ENCODE measurements around the gene NTM. TPM values are rescaled to one million over a fixed set of nuclear protein-coding genes. Genes with fewer than 3 reads are reported as not detected.

Gene NTM
- total RNA-seq, 1 donor from 2014 or later, result 11.2 TPM

DNA sequence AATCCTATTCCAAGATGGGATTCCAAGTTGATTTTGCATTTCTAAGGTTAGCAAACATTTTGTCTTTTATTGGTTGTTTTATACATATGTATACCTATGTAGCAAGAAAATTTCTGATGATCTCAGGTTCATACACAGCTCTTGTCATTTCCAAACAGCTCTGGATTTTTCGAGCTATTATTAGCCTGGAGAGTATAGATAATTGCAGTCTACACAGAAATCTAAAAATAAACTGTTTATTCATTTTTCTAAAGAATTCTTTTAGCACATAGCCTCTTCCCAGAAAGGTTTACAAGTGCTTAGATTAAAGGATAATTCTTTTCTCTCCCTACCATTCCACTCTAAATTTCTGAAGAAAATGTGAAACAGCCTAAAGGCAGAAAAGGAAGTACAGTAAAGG is 705.0 kb downstream of the NTM start:
- DNase-seq (ENCODE audit: low spot score), result no peak

DNA sequence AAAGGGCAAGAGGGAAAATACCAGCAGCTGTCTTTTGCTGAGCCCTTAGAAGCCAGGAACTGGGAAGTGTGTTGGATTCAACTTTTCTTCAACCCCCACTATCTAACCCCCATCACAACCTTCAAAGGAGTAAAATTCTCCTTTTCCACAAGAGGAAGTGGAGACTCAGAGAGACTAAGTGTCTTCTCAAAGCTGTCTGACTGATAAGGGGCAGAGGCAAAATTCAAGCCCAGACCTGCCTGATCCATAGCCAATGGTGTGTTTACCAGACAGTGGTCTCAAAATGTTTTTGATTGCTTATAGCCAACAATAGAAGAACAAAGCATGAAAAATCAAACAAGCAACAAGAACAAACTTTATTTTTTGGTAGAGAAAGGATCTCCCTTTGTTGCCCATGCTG is 707.0 kb downstream of the NTM start:
- no peak for DNase-seq (ENCODE audit: low spot score)

DNA sequence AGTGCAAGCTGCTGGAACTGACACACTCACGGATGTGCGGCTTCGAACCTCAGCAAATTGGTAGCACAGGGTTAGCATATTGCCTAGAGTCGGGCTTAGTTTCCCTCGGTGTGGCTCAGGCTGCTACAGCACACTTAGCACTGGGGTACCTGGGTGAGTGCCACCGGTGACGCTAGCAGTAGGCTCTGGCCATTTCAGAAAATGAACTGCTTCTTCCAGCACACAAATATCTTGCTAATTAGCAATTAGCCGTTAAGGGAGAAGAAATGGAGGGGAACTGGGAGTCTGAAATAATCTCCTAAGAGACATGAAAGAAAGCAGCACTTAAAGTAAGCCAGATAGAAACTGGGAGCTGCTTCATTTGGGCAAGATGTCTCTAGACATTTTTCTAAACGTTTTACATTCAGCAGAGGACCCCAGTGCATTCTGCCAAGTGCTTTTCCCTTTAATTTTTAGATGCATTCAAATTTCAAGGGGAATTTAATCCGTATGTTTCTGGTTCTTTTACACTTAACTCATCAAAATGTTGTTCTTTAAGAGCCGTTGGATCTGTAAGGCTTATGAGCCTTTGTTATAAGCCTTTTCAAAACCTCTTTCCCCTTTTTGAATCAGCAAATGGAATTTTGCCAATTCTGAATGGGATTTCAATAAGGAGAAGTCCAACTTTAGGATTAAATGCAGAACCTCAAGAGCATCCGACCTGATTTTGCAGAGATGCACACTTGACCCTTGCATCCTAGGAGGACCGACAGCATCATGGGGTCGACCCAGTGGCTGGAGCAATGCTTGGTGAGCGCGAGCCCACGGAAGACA is 708.1 kb downstream of the NTM start:
- DNase-seq (ENCODE audit: low spot score), result no peak

DNA sequence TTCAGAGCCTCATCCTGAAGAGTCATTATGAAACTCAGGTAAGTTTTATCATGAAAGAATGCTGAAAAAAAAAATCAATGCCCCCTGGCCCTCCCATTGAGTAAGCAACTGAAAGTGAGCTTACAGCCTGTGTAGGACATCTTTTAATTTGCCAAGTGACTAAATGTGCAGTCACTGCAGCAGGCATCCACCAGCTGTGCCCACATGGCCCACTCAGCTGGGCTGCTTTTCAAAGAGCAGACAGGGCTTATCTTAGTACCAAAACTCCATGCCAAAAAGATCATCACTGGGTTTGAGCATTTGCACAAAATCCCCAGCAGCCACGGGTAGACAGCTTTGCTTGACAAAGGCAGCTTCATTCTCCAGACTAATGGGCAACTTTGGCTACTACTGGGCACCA is 709.7 kb downstream of the NTM start:
- DNase-seq (ENCODE audit: low spot score), result no peak

DNA sequence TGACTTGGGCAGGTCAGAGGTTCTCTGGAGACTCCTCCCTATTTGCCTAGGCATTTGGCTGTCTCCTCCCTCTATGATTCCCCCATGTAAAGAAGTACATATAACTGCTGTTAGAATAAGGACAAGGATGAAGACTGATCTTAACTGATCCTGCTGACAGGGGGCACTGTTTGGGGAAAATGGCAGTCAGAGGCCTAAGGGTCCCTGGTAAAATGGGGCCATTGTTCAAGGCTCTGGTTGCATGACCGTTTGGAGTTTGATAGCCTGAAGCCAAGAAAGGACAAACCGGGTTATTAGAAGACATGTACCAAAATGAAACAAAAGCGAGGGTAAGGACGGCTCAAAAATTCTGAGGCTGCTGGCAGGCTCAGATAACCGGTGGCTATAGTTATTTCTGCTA is 712.2 kb downstream of the NTM start:
- DNase-seq (ENCODE audit: low spot score), result no peak

DNA sequence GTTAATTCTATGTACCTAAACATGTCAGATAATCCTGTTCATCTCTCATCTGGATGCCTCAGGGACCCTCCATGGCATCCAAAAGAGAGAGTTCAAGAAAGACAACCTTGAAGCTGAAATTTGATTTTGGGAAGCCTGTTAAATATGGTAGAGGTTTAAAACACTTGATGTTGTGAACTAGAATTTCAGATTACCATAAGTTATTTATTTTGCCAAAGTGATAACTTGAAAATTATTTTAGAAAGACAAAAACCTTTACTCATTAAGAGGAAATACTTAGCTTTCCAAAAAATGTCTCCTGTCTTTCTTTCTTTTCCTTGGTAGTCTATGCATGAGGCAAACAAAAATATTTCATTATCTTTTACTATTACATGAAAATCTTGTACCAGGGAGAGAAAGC is 714.0 kb downstream of the NTM start:
- no peak for DNase-seq (ENCODE audit: low spot score)

DNA sequence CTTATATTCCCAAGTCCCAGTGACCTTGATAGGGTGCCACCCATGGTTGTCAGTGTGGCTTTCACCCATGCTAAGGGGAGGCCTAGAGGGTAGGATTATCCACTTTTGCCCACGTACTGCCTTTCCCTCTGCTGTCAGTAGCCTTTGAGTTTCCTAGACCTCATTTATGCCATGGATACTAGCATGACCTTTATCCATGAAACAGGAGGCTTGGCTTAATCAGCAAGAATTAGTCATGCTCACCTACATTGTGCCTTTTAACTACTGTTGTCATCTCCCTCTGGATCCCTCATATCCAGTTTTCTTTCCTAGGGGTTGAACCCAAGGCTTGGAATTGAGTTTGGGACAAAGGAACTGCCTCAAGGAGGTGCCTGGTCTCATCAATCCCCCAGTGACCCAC is 716.7 kb downstream of the NTM start:
- no peak for DNase-seq (ENCODE audit: low spot score)

DNA sequence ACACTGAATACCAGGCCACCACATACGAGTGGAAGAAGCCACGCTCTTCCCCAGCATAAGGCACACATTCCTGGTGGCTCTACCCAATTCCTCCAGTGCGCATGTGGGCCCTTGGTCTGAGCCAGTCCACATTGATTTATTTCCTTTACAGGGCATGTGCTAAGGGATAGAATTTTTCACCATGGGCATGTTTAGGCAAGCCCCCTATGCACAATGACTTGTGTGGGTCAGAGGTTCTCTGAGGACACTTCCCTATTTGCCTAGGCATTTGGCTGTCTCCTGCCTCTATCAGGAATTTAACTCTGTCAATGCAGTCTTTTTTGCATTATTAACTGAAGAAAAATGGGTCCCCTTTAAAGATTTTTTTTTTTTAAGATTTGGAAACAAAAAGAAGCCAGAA is 718.1 kb downstream of the NTM start:
- DNase-seq (ENCODE audit: low spot score), result no peak

DNA sequence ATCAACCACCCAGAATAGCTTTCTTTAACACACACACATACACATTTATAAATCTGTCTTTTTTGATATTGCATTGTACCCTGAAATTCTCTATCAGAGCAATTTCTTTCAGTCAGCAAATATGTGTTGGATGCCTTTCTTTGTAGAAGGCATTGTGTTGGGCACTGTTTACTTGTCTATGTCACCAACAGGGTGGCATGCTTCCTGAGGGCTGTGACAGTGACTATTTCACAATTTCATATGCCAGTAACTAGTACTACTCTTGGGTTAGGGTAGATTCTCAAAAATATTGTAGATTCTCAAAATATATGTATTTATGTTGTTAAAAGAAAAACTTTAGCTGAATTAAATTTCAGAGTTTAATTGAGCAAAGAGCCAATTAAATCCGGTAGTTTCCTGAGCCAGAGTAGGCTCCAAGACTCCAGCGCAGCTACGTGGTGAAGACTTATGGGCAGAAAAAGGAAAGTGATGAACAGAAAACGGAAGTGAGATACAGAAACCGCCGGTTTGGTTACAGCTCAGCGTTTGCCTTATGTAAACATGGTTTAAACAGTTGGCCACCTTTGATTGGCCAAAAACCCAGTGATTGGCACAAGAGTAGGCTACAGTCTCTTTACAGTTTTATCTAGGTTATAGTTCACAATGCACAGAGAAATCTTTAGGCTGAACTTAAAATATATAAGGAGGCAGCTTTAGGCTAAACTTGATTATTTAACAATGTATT is 723.3 kb downstream of the NTM start:
- no peak for DNase-seq (ENCODE audit: low spot score)

DNA sequence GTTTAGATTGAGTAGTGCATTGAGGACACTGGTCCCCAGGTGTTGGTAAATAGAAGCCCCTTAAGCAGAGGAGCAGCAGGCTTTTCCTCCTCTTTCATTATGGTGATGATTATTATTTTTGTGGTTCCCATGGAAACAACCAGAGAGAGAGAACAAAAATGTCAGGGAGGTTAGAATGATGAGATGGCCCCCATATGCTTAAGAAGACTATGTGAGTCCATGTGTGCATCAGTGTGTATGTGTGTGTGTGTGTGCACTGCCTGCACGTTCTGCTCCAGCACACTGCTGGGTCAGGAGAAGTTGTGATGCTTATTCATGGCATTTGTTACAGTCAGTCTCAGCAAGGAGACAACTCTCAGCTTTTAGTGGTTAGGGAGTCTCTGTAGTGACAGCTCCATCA is 724.2 kb downstream of the NTM start:
- no peak for DNase-seq (ENCODE audit: low spot score)

DNA sequence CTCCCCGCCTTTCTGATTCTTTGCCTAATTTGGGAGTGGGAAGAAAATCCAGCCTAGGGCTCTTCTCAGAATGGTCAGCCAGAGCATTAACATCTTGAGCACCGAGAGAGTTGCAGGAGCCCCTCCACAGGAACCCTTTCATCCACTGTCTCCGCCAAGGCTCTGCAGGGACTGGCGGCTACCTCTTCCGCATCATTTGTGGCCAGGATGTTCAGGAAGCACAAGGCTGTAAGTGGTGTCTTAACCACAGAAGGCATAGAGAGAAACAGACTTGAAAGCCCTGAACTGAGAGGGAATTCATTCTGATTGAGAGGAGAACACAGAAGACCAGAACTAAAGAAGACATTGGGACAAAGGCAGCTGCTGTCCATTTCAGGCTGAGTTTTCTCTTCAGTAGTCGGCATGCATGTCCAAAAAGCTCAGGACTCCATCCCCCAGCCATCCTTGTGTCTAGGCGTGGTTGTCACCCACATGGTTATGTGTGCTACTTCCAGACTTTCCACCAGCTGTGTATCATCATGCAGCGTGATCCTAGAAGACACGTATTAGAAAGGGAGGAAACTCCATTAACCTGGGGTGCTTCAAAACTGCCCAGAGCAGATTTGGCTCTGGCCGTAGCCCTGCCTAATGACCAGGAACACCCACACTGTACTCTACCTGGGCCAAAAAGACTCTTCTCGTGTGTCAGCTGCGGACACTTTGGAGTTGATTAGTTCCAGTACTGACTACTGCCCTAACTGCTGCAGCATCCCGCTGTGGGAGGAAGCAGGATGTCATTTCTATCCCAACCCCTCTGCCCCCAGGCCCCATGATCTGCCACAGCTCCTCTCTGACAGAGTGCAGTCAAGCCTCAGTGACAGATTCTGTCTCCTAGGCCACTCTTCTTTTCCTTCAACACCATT is 725.1 kb downstream of the NTM start:
- DNase-seq (ENCODE audit: low spot score), result no peak

DNA sequence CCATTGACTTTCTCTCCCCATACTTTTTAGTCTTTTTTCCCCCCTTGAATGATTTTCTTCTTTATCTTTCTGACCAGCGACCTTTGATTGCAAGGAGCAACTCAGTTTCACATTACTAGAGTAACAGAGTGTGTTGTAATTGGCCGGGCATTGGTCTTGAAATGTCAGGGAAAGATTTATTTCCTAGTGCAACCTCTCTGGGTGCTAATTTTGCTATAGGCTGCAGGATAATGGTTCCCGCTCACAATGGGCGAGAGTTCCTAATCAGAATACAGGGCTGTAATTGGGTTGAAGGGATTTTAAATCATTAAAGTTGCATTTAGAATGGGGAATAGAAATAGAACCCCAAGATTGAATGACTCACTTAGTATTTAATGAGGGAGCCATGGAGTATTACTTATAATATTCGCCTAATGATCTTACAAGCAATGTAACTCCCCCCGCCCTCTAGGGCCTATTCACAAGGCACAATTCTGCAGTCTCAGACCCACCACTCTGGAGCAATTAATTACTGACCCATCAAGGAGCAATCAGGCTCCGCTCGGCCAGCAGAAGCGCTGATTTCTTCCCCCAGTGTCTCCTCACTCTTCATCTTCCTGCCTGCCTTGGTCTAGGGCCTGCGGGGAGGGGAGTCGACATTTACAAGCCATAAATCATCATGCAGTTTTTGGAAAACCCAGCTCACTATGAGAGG is 725.9 kb downstream of the NTM start:
- DNase-seq (ENCODE audit: low spot score), result no peak

DNA sequence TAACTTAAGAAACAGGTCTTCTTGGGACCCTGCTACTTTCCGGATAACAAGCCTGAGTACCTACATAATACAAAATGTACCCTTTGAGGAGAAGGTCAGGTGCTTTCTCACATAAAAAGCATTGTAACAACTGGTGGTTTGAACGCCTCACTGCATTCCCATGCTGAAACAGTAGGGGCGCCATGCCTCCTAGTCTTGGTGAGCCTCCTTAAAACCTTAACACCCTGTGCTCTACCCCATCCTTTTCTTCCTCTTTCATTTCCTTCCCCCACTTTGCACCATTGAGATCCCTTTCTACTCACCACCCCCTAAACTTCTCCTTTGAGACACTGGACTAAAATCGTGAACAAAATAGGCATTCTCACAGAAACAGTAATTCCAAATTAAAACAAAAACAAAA is 729.3 kb downstream of the NTM start:
- DNase-seq (ENCODE audit: low spot score), result no peak

DNA sequence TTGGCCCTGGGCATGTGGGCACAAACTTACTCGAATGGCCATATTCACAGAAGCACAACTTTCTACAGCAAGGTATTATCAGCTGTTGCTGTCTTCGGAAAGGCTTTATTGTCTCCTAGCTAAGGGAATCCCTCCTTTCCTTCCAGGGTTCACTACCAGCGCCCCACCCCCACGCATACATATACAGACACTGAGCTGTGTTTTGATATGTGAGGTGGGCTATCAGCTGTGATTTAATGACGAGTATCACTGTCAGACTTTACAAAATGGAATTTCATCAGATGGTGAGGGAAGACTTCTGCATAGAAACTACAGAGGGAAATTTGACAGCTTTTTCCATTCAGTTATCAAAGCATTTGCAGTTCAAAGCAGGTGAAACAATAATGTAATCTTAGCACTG is 730.2 kb downstream of the NTM start:
- DNase-seq (ENCODE audit: low spot score), result no peak

DNA sequence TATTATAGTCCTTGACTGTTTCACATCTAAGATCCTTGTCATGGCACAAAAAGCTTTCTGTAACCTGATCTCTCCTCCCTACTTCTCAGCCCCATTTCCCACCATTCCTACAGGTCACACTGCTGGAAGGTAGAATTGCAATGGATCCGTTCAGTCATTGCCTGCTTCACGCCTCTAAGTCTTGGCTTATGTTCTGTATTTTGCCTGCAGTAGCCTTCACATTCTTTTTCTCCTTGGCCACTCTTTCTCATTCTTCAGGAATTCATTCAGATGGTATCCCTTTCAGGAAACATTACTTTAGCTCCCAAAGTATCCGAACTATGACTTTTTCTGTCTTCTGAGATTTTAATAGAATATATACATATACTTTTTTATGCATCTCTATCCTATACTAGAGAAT is 731.5 kb downstream of the NTM start:
- no peak for DNase-seq (ENCODE audit: low spot score)

DNA sequence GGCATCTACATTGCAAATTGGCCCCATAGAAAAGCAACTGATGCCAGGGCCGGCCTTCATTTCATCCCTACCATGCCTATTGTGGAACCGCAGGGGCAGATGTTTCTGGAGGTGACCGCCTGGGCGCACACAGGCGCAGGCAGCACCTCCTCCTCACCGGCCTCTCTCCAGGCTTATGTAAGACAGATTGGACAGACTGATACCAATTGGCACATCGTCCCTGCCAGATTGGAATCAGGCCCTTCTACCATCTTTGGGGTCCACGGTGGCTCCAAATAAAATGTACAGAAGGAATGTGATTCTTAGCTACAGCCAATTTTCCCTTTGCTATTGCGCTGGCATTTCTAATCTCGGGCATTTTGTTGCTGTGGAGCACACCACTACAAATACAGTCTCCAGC is 732.6 kb downstream of the NTM start:
- no peak for DNase-seq (ENCODE audit: low spot score)

DNA sequence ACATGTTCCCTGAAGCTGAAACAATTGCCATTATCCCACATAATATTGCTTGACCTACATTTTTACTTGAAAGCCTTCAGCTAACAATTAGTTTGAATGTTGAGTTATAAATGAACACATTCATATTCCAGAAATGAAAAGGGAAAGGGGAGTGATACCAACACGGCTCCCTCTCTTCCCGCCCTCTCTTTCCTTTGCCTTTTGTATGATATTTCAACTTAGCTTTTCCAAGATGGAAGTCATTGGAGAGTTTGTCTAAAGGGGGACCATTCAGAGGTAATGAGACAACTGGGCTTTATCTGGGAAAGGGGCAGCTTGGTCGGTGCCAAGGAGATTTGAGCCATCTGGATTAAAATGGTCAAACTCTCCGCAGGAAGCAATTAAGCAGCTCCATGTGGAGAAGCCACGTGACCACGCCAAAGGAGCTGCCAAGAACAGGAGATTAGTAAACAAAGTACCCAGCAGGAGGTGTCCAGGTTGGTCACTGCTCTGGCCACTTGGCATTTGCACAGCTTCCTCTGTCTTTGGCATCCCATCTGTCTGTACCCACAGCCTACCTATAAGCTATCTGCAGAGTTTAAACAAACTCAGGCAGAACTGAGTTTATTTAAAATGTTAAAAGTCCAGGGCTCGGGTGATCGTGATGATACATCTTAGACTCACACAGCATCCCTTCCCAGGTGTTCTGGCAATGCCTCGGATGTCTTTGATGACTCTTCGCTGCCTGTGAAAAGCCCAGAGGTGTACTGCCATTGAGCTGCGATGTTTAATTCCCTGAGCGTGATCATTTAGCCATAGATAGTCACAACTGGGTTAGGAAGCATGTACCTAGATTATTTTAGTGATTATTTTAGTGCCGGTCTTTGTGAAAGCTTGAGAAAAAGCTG is 735.9 kb downstream of the NTM start:
- peak; percentile 55 for DNase-seq (ENCODE audit: low spot score)

DNA sequence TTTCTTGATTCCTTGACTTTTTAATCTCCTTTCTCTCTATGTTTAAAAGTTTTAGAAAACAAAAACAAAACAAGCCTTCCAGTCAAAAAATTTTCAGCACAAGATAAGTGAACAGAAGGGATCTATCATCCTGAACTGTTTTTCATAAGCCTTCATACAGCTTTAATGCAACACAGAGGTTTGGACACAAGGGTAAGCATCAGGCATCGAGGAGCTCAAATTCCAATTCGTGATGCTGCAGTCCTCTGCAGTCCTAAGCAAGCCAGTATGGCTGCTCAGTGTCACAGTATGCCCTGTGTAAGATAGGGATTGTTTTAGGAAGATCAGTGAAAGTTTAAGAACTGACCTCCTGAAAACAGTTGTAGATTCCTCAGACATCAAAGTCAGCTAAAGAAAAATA is 740.9 kb downstream of the NTM start:
- no peak for DNase-seq (ENCODE audit: low spot score)

DNA sequence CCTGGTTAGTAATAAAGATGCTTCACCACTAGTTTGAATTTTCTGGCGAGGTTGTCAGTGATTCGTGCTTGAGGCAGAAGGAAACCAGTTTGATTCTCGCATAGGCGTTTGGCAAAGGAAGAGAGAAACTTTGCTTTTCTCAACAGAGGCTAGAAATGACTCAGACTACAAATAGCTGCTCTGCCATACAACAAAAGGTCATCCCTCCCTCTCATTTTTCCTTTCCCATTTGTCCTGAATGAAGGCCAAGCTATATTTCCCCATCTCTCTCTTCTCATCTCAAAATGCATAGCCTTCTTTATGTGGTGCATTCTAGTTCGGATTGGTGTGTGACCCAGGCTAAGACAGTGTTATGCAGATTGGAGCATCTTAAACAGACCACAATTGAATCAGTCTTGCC is 741.4 kb downstream of the NTM start:
- DNase-seq (ENCODE audit: low spot score), result no peak

DNA sequence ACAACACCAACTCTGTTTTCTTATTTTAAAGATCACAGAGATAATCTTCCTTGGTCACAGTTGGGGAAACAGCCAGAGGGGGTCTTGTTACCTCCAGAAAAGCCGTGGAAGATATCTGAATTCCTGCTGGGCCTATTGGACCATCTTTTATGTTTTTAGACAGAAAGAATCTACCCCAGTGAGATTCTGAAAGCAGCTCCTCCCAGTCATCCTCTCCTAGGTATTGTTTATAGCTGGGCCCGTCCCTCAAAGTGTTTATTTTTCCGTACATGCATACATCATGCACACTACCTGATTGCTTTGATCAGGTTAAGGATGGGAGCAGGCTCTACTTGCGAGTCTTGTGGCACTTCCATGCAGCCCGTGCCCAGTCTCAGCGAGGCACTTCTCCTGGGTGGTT is 742.4 kb downstream of the NTM start:
- no peak for DNase-seq (ENCODE audit: low spot score)

DNA sequence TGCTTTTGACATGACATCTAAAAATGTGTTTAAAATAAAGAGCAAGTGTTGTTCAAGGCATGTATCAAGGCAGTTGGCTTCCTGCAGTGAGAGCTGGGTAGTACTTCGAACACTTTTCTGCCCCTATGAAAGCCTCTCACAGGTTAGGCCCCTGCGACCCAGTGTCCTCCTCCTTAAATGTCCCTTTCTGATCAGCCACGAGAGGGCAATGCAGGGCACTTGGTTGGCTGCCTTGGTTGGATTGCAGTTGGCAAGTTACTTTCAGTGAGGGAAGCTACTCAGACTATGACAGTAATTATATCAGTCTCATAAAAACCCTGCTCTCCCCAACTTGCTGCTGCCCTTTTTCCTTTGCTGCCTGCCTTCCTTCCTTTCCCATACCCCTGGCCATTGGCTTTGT is 743.8 kb downstream of the NTM start:
- DNase-seq (ENCODE audit: low spot score), result no peak
